Activated gamma-delta T cell (primary cell): Measurements from ENCODE around the gene COA6.

Experiments used
- DNase-seq: peaks from one replicate; lab custom pipeline; 2025; lab: John Stamatoyannopoulos, UW

COA6 gene

DNA sequence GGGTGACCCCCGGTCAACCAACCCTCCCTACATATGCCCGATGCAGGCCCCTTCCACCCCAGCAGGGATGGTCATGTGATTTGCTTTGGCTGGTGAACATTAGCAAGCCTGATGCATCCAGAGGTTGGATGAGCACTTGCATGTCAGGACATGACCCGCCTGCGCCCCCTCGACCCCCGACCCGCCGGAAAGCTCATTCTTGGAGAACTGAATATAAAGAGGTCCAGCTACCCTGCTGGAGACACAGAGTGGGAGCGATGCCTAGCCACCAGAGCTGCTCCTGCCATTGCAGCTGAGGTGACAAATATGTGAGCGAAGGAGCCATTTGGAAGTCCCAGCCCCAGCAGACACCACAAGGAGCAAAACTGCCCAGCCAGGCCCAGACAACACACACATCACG lies 39.6 kb downstream of the COA6 start:
- DNase-seq = no peak

DNA sequence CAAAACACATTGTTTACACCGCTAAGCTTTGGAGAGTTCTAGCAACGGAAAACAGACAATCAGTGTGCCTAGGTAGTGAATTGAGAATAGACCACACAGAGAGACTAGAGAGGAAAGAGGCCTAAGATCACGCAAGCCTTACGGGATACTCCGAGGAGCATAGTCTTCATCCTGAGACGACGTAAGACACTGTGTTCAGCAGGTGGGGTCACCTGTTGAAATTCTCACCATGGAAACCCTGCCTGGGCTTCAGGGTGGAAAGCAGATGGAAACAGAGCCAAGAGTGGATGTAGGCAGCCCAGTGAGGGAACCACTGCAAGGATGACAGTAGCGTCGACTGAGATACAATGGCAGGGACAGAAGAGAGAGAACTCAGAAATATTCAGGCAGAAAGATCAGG lies 40.2 kb downstream of the COA6 start:
- DNase-seq = no peak

DNA sequence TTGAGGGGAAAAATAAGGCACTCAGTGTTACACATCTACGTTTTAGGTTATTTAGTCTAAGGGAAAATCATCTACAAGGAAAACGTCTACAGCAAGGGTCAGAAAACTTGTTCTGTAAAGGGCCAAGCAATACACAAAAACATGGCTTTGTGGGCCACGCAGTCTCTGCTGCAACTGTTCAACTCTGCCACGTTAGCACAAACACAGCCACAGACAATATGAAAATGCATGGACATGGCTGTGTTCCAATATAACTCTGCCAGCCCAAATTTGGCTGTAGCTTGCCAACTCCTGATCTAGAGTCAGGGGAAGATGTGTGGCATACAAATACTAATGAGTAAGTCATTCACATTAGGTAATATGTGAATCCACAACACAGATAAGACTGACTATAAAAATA lies 40.7 kb downstream of the COA6 start:
- no peak for DNase-seq

DNA sequence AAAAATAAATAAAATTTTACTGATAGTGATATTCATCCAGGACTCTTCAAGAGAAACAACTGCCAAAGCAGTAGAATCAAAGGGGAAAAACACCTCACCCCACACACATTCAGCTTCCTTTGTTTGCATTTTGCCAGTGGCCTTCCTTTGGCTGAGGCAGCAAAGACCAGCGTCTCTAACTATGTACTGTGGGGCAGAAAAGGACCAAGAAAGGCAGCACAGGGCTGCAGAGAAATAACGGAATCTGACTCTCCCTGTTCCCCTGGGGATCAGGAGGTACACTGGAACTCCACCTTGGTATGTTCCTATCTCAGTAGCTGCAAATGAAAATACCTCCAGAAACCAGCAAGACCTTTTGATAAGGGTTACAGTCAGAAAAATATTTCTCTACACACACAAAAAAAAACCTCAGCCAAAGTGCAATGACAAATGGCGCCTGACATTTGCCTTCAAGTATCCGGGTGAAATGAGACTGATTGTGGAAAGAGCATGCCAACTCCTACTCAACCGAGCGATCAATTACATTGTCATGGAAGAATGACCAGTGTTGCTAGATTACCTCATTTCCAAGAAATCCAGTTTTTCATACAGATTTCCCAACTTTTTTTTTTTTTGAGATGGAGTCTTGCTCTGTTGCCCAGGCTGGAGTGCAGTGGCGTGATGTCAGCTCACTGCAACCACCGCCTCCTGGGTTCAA lies 54.8 kb downstream of the COA6 start:
- no peak for DNase-seq

DNA sequence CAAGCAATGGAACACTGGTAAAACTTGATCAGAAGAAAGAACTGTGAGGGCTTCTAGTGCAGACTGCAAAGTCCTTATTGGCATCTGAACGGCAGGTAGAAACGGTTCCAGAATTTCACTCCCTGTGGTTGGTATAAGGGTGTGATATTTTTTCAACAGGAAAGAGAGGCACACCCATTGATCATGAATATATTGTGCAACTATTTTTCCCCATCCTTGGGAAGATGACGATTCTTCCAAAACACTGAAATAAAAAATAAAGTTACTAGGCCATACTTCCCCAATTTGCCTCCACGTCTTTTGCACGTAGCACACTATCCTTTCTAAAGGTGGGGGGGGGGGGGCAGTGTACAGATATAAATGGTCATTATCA lies 56.2 kb downstream of the COA6 start:
- DNase-seq = no peak

DNA sequence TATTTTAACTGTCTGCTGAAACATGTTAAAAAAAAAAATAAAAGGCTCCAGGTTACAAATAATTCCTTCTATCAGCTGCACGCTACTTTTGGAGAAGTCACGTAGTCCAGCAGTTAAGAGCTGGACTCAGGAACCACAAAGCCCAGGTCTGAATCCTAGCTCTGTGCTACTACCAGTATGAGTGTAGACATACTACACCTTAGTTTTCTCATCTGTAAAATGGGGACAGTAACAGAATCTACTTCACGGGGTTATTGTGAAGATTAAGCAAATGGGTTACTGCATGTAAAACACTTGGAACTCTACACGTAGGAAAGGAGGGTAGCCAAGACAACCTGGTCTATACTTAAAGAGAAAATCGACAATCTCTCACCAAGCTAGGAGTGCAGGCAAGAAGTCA lies 57.4 kb downstream of the COA6 start:
- no peak for DNase-seq

DNA sequence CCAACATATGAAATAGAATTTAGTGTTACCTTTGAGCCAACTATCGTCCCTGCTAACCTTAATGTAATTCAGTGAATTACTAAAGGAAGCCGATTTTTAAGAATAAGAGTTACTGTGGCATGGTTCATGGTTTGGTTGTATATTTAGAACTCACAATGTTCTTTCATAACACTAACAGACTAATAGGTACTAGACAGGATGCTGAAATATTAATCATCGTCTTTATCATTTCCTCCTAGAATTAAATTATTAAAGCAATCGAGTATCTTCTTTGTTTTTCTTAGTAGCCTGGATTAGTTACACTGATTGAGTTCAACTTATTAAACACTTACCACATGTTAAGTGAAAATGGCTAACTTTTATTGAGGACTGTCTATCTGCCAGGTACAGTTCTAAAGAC lies 58.0 kb downstream of the COA6 start:
- DNase-seq = no peak

DNA sequence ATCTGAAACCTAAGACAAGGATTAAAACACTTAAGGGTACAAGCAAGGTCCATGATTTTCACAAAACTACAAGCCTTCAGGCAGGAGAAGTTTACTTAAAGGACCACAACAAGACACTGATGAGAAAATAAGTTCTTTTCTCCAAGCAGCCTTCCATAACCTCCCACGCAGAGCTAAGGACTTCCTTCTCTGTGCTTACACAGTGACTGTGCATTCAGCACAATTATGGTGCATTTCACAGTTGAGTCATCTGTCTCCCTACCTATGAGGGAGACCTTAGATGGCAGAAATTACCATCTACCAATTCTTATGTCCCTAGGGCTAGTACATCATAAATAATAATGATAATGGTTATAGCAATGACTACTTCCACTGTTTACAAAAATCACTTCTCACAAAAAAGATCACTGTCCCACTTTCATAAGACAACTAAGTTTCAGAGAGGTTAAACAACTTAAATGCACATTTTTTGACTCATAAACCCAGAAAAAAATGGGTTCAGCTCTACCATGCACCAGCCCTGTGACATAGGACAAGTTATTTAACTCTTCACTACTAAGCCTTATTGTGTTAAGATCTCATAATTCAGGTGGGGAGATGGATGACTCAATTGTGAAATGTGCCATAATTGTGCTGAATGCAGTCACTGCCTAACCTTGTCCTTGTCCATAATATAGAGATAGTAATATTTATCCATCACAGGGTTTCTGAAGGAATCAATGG lies 60.5 kb downstream of the COA6 start:
- no peak for DNase-seq
